Esophagus squamous epithelium (tissue), 5 donors: ENCODE data around the gene GPR176. TPM values are rescaled to one million over a fixed set of nuclear protein-coding genes. Genes with fewer than 3 reads are reported as not detected.

Source experiments
- DNase-seq: peaks from one replicate; lab custom pipeline; 2025; lab: John Stamatoyannopoulos, UW
- H3K27ac ChIP-seq, 4 donors: fragments of 200-600 bp; sonication (generic); one replicate each; pipeline ENCODE4 v1.5.1; 2016 to 2019; ENCODE audit warnings: mild to moderate bottlenecking in 1 of 4
- H3K27me3 ChIP-seq, 4 donors: fragments of 200-600 bp; sonication (generic); 1 replicate in 3 of 4; 2 replicates in 1 of 4; pipeline versions ENCODE4 v1.5.1 to v1.6.0; 2017 to 2021; ENCODE audit warnings: antibody characterized with exemption in 1 of 4
- H3K36me3 ChIP-seq, 3 donors: fragments of 200-600 bp; sonication (generic); one replicate each; pipeline ENCODE4 v1.5.1; 2016 to 2019
- H3K4me1 ChIP-seq, 3 donors: fragments of 200-600 bp; sonication (generic); one replicate each; pipeline ENCODE4 v1.5.1; 2017 to 2019
- H3K4me3 ChIP-seq, 4 donors: fragments of 200-600 bp; sonication (generic); 1 replicate in 3 of 4; 2 replicates in 1 of 4; pipeline ENCODE4 v1.5.1; 2016 to 2019; ENCODE audit warnings: mild to moderate bottlenecking in 2 of 4, moderate library complexity in 1 of 4
- H3K9me3 ChIP-seq, 3 donors: fragments of 200-600 bp; sonication (generic); one replicate each; pipeline ENCODE4 v1.5.1; 2016 to 2019
- POLR2A ChIP-seq, 4 donors: fragments of 450-650 bp; IDR thresholded peaks; one replicate each; pipeline ENCODE4 v1.6.1; 2017; ENCODE audit warnings: antibody characterized with exemption in 4 of 4, mild to moderate bottlenecking in 4 of 4, moderate library complexity in 3 of 4
- WGBS, 2 donors: methylation state at CpG; one replicate each; pipeline ENCODE4 v1.1.5; 2018; 5-methylcytosine and 5-hydroxymethylcytosine counted together
- intact Hi-C: fragments of 100-400 bp; cut with DNase I; formaldehyde crosslinking; loops from one replicate; pipeline ENCODE4 v1.15.0; 2022
- total RNA-seq, 4 donors: library from RNA; depleted of rRNA; stranded (reverse); fragments of >200 nt; gene quantifications; one replicate each; pipeline ENCODE4 v1.1.0, GENCODE V29; 2016
- TF ChIP-seq, protein P1 (sequence below), 6 experiments: fragments of 450-650 bp in 4 of 6; fragments of 200-600 bp in 2 of 6; sonication (generic) in 2 of 6; IDR thresholded peaks; one replicate each; pipeline ENCODE4 v1.5.1; 2016 to 2019; ENCODE audit warnings: antibody characterized with exemption in 6 of 6, mild to moderate bottlenecking in 4 of 6, moderate library complexity in 4 of 6
- donor health status: DM: yes; HTN: yes; CAD: no.

The GPR176 gene
- total RNA-seq, 4 donors from 2014 or later = 1.1 to 5.0 (median 4.0) TPM; not detected in 1

DNA sequence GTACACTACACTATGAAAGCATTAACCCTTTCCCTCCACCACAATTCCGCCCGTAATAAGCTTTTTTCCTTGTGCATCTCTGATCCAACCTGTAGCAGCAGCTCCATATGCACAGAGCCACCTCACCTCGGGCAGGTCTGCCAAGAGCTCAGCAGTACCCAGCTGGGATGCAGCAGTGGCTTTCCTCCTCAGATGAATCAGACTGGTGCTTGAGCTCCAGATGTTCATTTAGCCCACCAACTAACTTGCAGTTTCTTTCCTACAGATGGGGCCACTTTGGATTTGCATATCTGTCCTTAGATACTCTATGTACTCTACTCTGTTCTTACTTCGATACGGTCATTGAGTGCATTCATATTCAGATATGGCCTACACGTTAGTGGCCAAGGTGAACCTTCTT is 122.7 kb downstream of the GPR176 start:
- no peak overlapping the region for H3K27ac ChIP-seq
- WGBS, 2 donors = 76 to 80% methylated on average over 6 of the region's 6 CpGs
- intact Hi-C loops = no loop called here
- H3K4me3 ChIP-seq = no peak overlapping the region
- no peaks in the 10 kb centered on the region for H3K36me3 ChIP-seq
- H3K27me3 ChIP-seq = no peaks in the 10 kb centered on the region
- no peak for DNase-seq
- TF ChIP-seq, protein P1, sequence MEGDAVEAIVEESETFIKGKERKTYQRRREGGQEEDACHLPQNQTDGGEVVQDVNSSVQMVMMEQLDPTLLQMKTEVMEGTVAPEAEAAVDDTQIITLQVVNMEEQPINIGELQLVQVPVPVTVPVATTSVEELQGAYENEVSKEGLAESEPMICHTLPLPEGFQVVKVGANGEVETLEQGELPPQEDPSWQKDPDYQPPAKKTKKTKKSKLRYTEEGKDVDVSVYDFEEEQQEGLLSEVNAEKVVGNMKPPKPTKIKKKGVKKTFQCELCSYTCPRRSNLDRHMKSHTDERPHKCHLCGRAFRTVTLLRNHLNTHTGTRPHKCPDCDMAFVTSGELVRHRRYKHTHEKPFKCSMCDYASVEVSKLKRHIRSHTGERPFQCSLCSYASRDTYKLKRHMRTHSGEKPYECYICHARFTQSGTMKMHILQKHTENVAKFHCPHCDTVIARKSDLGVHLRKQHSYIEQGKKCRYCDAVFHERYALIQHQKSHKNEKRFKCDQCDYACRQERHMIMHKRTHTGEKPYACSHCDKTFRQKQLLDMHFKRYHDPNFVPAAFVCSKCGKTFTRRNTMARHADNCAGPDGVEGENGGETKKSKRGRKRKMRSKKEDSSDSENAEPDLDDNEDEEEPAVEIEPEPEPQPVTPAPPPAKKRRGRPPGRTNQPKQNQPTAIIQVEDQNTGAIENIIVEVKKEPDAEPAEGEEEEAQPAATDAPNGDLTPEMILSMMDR (IDR thresholded peaks at IDR 0.05) = no peak
- TF ChIP-seq POLR2A (IDR thresholded peaks at IDR 0.05) = no peak
- no peaks in the 10 kb centered on the region for H3K9me3 ChIP-seq
- H3K4me1 ChIP-seq = no peaks in the 10 kb centered on the region

- Histone ChIP-seq H3K27ac (no peak overlapping the region), H3K9me3 (no peaks in the 10 kb centered on the region), H3K4me1 (no peaks in the 10 kb centered on the region), H3K4me3 (no peak overlapping the region), H3K27me3 (no peaks in the 10 kb centered on the region), H3K36me3 (no peaks in the 10 kb centered on the region)
- intact Hi-C loops = no loop called here
- no peak for DNase-seq
- WGBS, 2 donors = 59 to 83% methylated on average over 5 of the region's 5 CpGs
- TF ChIP-seq, protein P1 (IDR thresholded peaks at IDR 0.05) = no peak
- no peak for TF ChIP-seq POLR2A (IDR thresholded peaks at IDR 0.05)
Measured at GRCh38 chr15:39796601-39797000, 123.5 kb downstream of the GPR176 start.

DNA sequence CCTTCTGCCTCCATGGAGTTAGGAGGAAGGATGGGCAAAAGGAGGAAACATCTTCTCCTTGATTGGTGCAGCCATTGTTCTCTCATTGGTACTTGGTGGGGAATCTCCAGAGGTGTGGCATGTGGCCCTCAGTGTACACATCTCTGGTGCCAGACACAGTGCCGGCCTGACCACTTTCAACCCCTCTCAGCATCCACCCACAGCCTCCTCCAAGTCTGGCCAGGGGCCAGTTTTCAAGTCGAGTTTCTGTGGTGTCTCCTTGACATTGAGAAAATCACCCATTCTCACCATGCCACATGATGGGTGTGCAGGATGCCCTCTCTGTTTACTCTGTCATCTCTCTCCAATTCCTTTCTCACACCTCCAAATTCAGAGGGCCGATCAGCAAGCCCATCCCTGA is 124.6 kb downstream of the GPR176 start:
- Histone ChIP-seq H3K27ac (no peak overlapping the region), H3K36me3 (no peaks in the 10 kb centered on the region), H3K27me3 (no peaks in the 10 kb centered on the region), H3K9me3 (no peaks in the 10 kb centered on the region), H3K4me3 (no peak overlapping the region), H3K4me1 (no peaks in the 10 kb centered on the region)
- 50 to 58% methylated on average over 1 to 3 of the region's 3 CpGs for WGBS, 2 donors
- DNase-seq = no peak
- no peak for TF ChIP-seq POLR2A (IDR thresholded peaks at IDR 0.05)
- TF ChIP-seq, protein P1 (IDR thresholded peaks at IDR 0.05) = no peak
- intact Hi-C loops = no loop called here

- TF ChIP-seq POLR2A (IDR thresholded peaks at IDR 0.05) = no peak
- TF ChIP-seq, protein P1 (IDR thresholded peaks at IDR 0.05) = no peak
- 86 to 87% methylated on average over 3 of the region's 3 CpGs for WGBS, 2 donors
- intact Hi-C loops = no loop called here
Measured at GRCh38 chr15:39794954-39795353, 125.1 kb downstream of the GPR176 start.

GRCh38 chr15:39793923-39794322 is 126.1 kb downstream of the GPR176 start:
- TF ChIP-seq, protein P1 (IDR thresholded peaks at IDR 0.05) = no peak
- no peak for TF ChIP-seq POLR2A (IDR thresholded peaks at IDR 0.05)
- no peak overlapping the region for H3K27ac ChIP-seq
- 82 to 93% methylated on average over 4 of the region's 4 CpGs for WGBS, 2 donors
- DNase-seq = no peak
- peaks cover 0 to 4% (median 0%) of the 10 kb centered on the region in 3 donors for H3K4me1 ChIP-seq
- no peak overlapping the region for H3K4me3 ChIP-seq
- no peaks in the 10 kb centered on the region for H3K27me3 ChIP-seq
- intact Hi-C loops = no loop called here
- H3K9me3 ChIP-seq = no peaks in the 10 kb centered on the region
- no peaks in the 10 kb centered on the region for H3K36me3 ChIP-seq

More at GRCh38 chr15:39794954-39795353, 125.1 kb downstream of the GPR176 start:
- no peaks in the 10 kb centered on the region for H3K36me3 ChIP-seq
- H3K4me1 ChIP-seq = no peaks in the 10 kb centered on the region
- no peak overlapping the region for H3K4me3 ChIP-seq
- no peak for DNase-seq
- no peak overlapping the region for H3K27ac ChIP-seq
- H3K27me3 ChIP-seq = no peaks in the 10 kb centered on the region
- no peaks in the 10 kb centered on the region for H3K9me3 ChIP-seq
